Fibroblast of skin of right quadriceps (primary cell): ENCODE measurements around the gene MROH9.
"Not testable (repeated sequence)": the region's sequence is repeated elsewhere in the genome, so short reads cannot be mapped to it uniquely, and the experiment has no call there.

Source experiments
- DNase-seq: peaks from one replicate; pipeline ENCODE4 v3.0.0-alpha.2; 2013

MROH9 gene, protein sequence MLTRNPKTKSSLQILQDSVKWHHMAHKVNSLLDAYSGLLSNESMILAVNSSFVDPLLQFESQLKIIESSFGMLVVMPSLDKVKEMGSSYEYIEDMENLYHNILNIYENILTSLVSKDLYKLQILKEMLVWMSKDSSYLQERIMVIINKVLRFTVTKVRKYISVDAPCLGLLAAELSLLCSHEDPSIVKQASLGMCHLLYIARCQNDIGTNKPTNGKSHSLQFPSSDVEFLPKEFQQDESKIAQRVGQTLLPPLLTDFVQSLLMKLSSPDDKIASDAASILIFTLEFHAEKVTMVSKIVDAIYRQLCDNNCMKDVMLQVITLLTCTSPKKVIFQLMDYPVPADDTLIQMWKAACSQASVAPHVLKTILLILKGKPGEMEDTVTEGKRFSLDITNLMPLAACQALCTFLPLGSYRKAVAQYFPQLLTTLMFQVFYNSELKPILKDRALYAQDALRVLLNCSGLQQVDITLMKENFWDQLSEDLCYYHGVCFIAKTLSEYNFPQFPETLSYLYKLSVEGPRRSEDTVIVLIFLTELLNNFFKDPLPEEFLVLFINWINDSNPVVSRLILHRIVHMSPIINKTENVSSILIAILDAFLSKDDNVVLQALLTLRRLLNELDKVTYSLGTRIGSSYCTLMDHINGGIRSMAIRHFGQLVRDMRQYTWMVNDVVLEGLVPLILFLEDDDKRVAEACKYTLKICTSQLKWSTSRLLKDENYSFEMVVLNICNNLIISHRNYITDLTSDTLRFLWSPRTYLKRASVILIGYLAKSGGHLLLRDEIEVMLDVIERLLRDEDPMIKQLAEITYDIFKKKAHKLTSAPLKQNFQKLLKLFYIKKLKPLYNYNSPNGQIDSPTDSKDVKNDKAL

DNA sequence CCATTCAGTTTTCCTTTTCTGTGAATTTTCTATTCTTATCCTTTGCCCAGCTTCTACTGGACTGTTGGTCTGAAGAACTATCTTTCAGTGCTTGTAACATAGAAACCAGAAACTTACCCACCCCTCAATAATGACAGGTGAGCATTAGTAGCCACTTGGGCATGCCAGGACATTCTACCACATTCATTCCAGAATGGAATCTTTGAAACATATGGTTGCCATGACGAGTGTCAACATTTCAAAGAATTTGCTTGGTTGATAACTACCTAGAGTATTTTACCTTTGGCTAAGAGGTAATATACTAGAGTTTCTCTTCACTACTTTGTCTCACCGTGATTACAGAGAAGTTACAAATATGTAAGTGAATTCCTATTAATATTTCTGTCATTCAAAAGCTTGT lies at the start of gene MROH9:
Gene MROH9 (plus strand): TSS at position 304 of the 400 bp plus-strand sequence. CDS start 10,023 bp downstream, outside the sequence.
- no peak for DNase-seq

DNA sequence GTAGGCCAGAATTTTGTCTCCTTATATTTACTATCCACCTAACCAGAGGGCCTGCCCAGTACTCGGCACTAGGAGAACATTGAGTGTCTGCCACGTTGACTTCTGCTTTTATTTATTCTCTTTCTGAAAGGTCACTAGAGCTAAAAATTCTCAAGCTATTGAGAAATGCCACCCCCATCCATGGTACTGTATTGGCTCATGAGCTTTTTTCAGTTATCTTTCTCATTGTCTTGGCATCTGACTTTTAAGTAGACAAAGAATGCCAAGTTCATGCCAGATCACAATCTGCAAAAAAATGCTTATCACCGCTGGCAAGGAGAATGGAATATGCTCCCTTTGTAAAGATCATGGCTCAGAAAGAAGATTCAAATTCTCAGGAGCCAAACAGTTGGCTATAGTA lies 49.8 kb upstream of the MROH9 start:
- no peak for DNase-seq

DNA sequence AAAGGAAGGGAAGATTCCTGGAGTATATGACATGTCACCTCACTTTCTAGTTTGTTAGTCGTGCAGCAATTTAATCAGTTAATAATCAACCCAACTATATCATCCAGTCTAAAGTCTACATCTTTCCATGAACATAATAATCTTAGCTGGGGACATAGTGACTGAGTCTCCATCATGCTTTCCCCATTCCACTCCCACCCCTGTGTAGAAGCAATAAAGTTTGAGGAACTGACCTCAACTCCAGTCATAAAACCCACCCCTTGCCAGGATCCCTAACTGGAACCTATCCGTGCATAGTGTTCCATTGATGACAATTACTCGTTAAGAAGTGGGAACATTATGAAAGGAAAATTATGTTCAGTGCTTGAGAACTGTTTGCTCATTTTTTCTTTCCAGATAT lies 48.9 kb upstream of the MROH9 start:
- no peak for DNase-seq

DNA sequence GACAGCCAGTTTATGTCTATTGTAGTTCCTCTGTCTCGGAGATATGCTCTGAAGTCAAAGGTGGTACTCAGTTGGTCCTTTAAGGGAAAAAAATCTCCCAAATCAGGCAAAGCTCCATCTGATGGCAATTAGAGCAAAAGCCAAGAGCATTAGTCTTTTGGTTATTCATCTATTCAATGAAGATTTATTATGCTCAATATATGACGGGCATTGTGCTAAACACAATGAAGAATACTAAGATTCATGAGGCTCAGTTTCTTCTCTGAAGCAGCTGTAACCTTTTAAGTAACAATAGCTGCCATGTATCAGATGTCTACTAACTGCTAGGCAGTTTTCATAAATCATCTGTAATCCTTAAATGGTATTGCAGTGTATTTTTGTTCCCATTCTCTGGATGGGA lies 47.6 kb upstream of the MROH9 start:
- DNase-seq, result no peak

DNA sequence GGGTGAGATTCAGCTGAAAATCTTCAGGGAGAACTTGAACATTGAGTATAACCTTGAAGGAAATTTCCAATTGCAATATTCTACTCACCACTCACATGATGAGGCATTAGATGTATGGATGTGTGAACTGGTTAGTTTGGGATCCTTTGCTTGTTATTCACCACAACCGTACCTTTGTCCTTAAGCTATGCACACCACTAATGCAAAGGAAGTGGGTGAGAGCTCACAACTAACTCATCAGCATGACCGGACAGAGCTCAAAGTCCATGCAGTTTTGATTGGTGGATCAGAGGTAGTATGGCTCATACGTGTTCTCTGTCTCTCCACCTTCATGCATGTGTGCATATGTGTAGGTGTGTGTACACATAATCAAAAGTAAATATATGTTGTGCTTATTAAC lies 43.5 kb upstream of the MROH9 start:
- DNase-seq, result no peak

DNA sequence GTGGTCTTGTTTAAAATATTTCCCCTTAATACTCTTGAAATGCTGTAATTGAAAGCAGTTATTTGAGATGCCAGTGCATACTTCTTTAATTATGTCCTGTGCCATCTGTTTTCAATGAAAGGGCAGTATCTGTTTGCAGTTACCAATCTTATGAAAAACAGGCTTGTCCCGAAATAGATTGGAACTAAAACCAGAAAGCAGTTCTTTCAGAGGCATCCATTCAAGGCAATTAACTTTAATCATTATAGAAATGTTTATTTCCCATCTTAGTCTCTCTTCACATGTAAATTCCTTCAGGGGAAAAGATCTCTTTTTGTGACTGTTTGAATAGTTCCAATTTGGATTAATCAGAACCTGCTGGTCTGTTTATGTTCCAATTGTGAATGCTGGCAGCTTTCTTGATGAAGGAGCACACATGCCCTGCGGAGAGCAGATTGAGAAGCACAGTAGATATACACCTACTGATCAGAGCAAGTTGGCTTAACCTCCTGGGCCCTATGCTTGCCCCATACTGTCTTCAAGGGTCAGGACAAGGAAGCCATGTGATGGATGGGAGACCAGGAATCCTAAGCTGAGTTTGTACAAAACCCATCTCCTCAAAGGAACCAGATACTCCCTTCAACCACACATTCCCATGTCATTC lies 41.6 kb upstream of the MROH9 start:
- peak; percentile 77 for DNase-seq

DNA sequence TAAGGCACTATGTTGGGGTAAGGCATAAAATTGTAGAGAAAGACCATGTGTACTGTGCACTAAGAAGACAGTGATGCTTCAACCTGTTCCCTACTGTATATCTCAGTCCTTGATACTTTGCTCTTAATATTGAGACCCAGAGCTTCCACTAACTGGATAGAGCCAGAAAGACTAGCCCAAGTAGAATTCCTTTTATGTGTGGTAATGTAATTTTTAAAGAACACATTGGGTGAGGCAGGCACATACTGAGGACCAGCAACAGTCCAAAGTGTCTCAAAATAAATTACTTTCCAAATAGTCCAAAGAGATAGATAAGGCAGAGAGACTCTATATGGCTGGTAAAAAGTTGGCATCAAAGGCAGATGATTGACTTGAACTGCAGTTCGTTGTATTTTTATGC lies 31.4 kb upstream of the MROH9 start:
- no peak for DNase-seq

DNA sequence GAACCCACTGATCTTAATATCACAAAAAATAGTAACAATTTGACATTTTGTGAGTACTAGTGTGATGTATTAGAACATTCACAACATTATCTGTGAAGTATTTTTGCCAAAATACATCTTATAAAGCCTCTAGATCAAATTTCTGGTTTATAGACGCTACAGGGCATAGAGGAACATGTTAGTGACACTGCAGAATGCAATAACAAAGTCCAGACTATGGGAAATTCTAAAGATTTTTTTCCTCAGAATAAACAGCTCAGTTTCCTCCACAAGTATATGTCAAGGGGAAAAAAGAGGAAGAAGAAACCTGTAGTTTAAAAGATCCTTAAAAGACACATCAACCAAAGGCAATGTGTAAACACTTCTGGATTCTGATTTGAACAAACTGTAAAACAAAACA lies 26.4 kb upstream of the MROH9 start:
- DNase-seq, result no peak

DNA sequence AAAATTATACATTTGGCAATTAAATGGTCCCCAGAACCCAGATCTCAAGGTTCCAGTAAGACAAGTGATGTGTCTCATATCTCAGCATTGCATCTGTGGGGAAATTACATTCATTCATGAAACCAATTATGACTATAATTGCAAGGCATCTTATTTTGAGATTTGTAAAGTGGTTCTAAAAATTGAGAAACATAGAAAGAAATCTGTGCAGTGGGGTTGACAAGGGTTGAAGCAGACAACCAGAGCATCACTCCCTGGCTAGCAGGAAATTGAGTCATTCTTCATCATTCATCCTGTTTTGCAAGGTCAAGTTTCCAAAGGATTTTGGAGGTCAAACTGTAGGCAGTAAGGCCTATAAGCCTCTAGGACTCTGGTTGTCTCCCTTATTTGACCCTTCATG lies 25.1 kb upstream of the MROH9 start:
- DNase-seq, result peak; percentile 68

DNA sequence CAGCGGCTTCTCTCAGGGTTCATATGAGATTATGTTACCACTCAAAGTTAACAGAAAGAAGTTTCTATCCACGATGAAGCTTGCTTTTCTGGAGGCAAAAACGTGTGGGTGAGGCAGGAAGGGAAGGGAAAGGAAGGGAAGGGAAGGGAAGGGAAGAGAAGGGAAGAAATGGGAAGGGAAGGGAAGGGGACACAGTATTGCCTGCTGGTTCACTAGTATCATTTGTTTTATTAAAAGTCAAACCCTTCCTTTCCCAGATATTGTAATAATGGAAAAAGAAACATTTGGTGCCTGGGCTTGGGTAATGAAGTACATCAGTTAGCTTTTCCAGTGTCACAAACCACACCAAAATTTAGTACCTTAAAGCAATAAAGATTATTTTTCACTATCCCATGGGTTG lies 18.0 kb upstream of the MROH9 start:
- DNase-seq, result no peak

DNA sequence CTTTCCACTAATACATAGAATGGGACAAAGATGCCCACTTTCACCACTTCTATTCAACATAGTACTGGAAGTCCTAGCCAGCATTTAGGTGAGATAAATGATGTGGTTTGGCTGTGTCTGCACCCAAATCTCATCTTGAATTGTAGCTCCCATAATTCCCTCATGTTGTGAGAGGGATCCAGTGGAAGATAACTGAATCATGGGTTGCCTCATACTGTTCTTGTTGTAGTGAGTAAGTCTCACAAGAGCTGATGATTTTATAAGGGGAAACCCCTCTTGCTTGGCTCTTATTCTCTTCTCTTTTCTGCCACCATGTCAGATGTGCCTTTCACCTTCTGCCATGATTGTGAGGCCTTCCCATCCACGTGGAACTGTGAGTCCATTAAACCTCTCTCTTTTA lies 10.7 kb upstream of the MROH9 start:
- DNase-seq, result peak; percentile 14

DNA sequence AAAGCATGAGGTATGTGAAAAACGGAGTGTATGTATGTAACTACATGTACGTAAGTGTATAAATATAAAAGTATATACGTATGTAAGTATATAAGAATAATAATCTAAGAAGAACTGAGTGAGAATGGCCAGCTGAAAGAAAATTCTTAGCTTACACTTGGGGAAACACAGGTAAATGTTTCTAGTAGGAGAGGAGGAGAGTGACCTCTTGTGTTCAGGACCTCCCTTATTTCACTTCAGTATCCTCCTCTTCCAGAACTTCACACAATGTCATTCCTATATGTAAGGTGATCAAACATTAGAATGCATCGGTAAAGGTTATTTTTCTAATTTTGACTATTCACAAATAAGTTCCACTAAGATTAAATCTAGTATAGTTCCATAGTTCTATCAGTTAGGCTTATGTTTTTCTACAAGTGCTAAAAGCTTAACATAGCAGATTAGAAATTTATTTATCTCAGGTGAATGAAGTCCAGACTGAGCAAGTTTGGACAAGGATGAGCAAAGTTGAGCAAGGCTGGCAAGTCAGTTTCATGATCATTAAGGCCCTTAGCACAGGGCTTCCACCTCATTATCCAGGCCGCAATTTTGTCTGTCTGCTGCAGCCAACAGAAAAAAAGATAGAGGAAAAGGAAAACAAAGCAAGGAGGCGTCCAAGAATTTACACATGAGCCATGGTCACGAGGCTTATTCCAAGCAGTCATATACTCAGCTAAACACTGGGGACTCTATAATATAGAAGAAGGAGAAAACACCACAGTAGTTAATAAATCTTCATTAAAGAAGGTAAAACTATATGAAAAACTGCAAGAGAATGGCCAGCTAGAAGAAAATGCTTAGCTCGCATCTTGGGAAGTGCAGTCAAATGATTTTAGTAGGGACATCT lies 7.1 kb upstream of the MROH9 start:
- no peak for DNase-seq

DNA sequence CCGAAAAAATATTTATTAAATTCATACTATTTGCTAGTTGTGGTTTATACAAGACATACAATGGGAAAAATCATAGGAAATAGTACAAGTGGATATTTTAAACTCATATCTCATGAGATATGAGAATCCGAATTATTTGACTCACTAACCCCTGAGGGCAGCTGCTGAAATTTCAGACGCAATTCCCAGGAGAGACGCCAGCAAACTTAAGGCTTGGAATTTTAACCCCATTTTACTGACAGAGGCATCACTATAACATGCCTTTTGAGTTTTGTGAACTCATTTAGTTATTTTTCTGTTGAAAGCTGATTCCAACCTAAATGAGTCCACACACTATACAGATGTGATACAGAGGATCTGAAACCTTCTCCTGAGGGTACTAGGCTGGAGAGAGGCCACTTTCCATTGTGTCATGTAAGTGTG lies 5.9 kb upstream of the MROH9 start:
- peak; percentile 62 for DNase-seq

DNA sequence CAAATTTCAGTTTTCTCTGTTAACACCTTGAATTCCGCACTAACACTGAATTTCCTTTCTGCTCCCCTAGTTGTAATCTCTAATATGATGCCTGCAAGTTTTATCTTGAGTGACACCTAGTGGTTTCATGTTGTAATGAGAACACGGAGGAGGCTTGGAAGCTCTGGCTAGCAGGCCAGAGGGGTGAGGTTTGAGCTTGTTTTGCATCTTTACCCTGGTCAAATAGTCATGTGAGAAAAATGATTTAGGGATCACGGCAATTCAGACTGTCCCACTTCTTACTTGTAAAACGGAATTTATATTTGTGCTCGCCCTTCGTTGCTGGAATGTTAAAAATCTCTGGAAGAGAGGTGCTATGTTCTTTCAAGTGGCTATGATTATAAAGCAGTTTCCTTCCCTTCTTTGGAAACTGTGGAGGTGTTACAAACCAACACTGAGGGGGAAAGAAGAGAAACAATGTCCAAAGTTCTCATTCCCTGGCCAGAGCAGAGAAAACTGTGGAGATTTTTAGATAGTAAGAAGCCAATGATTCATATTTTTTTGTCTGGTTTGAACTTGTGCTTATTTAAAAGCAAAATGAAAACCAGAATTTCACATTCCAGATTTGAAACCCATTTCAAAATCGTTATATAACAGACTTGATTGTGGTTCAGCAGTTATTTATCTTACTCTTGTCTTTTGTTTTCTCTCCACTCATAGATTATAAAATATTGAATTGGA lies 5.3 kb upstream of the MROH9 start:
- DNase-seq, result peak; percentile 67

DNA sequence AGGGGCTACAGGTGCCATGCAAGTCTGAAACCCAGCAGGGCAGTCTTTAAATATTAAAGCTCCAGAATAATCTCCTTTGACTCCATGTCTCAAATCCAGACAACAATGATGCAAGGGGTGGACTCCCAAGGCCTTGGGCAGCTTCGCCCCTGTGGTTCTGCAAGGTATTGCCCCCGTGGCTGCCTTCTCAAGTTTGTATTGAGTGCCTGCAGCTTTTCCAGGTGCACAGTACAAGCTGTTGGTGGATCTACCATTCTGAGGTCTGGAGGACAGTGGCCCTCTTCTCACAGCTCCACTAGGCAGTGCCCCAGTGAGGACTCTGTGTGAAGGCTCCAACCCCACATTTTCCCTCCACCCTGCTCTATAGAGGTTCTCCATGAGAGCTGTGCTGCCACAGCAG lies 3.7 kb upstream of the MROH9 start:
- DNase-seq, result no peak

DNA sequence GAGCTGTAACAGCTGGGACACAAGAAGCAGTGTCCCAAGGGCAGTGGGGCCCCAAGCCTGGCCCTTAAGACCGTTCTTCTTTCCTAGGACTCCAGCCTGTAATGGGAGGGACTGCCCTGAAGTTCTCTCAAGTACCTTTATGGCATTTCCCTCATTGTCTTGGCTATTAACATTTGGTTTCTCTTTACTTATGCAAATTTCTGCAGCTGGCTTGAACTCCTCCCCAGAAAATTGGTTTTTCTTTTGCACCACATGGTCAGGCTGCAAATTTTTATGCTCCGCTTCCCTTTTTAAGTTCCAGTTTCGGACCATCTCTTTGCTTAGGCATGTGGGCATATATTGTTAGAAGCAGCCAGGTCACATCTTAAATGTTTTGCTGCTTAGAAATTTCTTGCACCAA lies 3.1 kb upstream of the MROH9 start:
- no peak for DNase-seq

DNA sequence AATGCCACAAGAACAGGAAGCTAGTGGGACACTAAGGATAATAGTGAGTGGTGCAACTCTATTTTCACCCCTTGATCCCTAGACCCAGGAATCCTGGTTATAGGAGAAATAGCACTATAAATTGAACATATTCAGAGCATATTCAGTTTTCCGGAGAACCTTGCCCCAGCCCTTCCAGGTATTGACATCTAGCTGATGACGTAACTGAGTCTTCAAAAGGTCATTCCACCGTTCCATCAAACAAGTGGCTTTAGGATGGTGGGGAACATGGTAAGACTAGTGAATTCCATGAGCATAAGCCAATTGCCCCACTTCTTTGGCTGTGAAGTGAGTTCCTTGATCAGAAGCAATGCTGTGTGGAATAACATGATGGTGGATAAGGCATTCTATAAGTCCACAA lies 2.9 kb downstream of the MROH9 start:
- DNase-seq, result no peak

DNA sequence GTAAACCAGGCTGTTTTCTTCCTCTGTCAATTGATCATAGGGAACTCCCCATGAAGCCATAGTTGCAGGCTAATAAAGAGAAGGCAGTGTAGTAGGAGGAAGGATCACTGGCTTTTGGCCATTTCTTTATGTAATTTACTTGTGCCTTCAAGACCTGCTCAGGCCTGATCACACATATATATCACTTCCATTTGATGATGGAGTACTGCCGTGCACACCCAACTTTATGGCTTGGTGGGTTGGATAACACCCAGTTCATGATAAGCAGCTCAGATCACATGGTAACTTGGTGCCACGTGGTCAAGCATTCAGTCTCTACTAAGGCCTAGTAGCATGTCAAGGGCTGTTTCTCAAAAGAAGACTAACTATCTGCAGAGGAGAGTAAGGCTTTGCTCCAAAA lies 4.1 kb downstream of the MROH9 start:
- DNase-seq, result no peak

DNA sequence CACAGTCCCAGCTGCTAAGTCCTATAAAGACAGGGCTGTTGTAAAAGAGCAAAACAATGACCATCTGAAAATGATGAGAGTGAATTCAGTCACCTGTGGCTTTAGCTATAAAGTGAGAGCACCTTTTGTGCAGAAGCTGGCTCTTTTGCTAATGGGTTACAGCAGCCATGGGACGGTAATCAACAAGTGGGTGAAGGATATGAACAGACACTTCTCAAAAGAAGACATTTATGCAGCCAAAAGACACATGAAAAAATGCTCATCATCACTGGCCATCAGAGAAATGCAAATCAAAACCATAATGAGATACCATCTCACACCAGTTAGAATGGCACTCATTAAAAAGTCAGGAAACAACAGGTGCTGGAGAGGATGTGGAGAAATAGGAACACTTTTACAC lies 16.4 kb downstream of the MROH9 start:
- DNase-seq, result not testable (repeated sequence)

DNA sequence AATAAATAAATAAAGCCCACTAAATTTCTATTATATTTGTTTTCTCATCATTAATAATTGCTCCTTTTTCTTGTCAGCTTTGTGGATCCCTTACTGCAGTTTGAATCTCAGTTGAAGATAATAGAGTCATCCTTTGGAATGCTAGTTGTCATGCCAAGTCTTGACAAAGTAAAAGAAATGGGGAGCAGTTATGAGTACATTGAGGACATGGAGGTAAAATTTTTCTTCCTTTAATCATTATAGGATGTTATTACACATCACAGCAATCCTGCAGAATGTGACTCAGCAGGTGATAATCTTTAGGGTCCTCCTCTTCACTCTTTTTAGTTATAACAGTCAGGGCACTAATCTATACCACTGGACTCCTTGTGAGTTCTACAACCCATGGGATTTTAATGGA lies 24.1 kb downstream of the MROH9 start:
- peak; percentile 70 for DNase-seq

DNA sequence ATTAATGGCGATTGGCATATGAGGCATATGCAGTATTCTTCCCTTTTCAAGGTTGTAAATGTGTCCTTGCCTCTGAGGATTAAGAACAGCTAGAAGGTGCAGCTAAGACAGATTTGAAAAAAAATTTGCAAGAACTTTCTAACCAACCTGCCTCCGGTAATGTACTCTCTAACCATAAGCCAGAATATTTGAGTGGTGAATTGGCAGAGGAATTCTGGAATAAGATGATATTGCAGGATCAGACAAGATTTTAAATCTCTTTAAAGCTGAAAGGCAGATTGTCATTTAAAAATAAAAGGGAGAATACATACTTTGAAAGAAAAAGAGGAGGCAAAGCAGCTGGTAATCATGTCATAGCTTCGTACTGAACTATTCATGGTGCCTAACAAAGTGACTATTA lies 29.2 kb downstream of the MROH9 start:
- no peak for DNase-seq
